ENCODE data around the gene TCP11L2. TPM values are rescaled to one million over a fixed set of nuclear protein-coding genes. Genes with fewer than 3 reads are reported as not detected.

TCP11L2 gene
- total and polyA plus RNA-seq, 2 of the 8 experiments (the other 6 are each of a cell fraction or from before 2014, with no cell fraction given): 2.1 to 7.1 TPM

DNA sequence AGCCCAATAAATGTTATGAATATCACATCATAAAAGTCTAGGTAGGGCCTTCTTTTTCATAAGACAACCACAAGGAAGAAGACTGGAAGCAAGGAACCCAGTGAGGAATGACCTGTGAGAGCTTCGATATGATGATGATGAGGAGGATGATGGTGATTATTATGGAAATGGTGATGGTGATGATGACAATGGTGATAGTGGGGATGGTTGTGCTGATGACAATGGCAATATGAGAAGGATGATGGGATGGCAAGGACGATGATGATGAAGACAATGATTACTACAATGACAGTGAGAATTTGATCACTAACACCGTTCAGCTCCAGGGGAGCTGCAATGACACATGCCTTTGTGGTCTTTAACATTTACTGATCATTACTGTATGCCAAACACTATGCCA is 47.0 kb upstream of the TCP11L2 start:
- H4K20me1 ChIP-seq (replicated peaks in 1 of 2; ENCODE audit: control insufficient read depth in 1 of 2, insufficient read depth in 2 of 2, low read length in 2 of 2): no peaks in the 10 kb centered on the region
- H3K9ac ChIP-seq (replicated peaks in 1 of 4; ENCODE audit: extremely low read depth in 1 of 4, low read depth in 3 of 4, low read length in 3 of 4): no peak overlapping the region
- H3K4me1 ChIP-seq (replicated peaks in 1 of 4; ENCODE audit: control insufficient read depth in 3 of 4, insufficient read depth in 4 of 4, low read length in 3 of 4): peaks cover 0 to 13% (median 6%) of the 10 kb centered on the region in 4 experiments; a peak in 3 of 7 replicates
- no peak overlapping the region for H2BK120ac ChIP-seq (replicated peaks; ENCODE audit: low read depth, low read length)
- H3K4me2 ChIP-seq (ENCODE audit: insufficient read depth in 1 of 2, low read depth in 2 of 2, low read length in 2 of 2): no peak overlapping the region
- no peak overlapping the region for H3K23ac ChIP-seq (ENCODE audit: insufficient read length)
- no peak overlapping the region for H4K8ac ChIP-seq (ENCODE audit: extremely low read depth, insufficient read depth, low read length)
- H3K27me3 ChIP-seq (replicated peaks in 1 of 4; ENCODE audit: control insufficient read depth in 3 of 4, extremely low read depth in 1 of 4, insufficient read depth in 3 of 4, low read length in 3 of 4): no peaks in the 10 kb centered on the region
- no peak overlapping the region for H3K27ac ChIP-seq (ENCODE audit: low read depth, low read length)
- no peak overlapping the region for H2BK5ac ChIP-seq (ENCODE audit: low read depth, low read length)
- no peak overlapping the region for H4K5ac ChIP-seq (ENCODE audit: insufficient read length, low read depth, low read length)
- H3K9me3 ChIP-seq (ENCODE audit: insufficient read depth in 2 of 2, low read depth in 1 of 2, low read length in 1 of 2): no peaks in the 10 kb centered on the region
- no peak overlapping the region for H4K91ac ChIP-seq (replicated peaks; ENCODE audit: insufficient read length, low read length)
- no peak overlapping the region for H2BK12ac ChIP-seq (ENCODE audit: low read depth, low read length)
- no peak overlapping the region for H2BK15ac ChIP-seq (ENCODE audit: low read length)
- H3K23me2 ChIP-seq (ENCODE audit: low read depth, low read length): peaks cover 4% of the 10 kb centered on the region; the same call in 1 of the 2 replicates
- no peak for DNase-seq (ENCODE audit: low read depth in 1 of 2, low spot score in 2 of 2)
- no peaks in the 10 kb centered on the region for H3K36me3 ChIP-seq (ENCODE audit: control insufficient read depth in 2 of 4, insufficient read depth in 4 of 4, low read length in 3 of 4)
- H3K4me3 ChIP-seq (ENCODE audit: extremely low read depth in 1 of 4, insufficient read depth in 2 of 4, low read depth in 3 of 4, low read length in 4 of 4): no peak overlapping the region; a peak in 1 of 8 replicates
- H3K18ac ChIP-seq (ENCODE audit: extremely low read depth, low read length): no peak overlapping the region
- TF ChIP-seq SAP30 (IDR thresholded peaks at IDR 0.05; ENCODE audit: insufficient read depth, insufficient replicate concordance, low read length): no peak
- no peak for TF ChIP-seq BCL11A (IDR thresholded peaks at IDR 0.05; ENCODE audit: low read depth in 2 of 2, low read length in 2 of 2)
- no peak overlapping the region for H3K4ac ChIP-seq (replicated peaks; ENCODE audit: insufficient read length, low read depth, low read length)
- no peak overlapping the region for H2BK20ac ChIP-seq (ENCODE audit: low read length)
- no peak overlapping the region for H2AFZ ChIP-seq (ENCODE audit: low read length)
- POLR2A ChIA-PET (ENCODE audit: partially characterized antibody): no interaction called here
- no peak overlapping the region for H3K14ac ChIP-seq (ENCODE audit: insufficient read length)
- no peak overlapping the region for H2AK5ac ChIP-seq (ENCODE audit: low read depth, low read length)
- H3K56ac ChIP-seq (replicated peaks; ENCODE audit: insufficient read length, low read depth, low read length): no peak overlapping the region
- FAIRE-seq: no peak
- CTCF ChIA-PET (ENCODE audit: partially characterized antibody): interaction anchor here (0.8 to 2.7 kb wide), 5 partner anchors 17 to 32 kb away, joined by 3 to 10 read pairs (median 4); no protein-coding TSS in a partner anchor
- H3K79me2 ChIP-seq (ENCODE audit: control insufficient read depth in 1 of 2, insufficient read depth in 2 of 2, low read length in 2 of 2): no peaks in the 10 kb centered on the region
- WGBS, 2 experiments (ENCODE audit: extremely low coverage in 1 of 2, insufficient coverage in 1 of 2, insufficient read length in 1 of 2, insufficient replicate concordance in 2 of 2, low coverage in 1 of 2, low lambda C conversion rate in 2 of 2, missing lambda C conversion rate in 1 of 2): 82% methylated on average over 3 of the region's 3 CpGs; no CpG with 5 or more reads in 1 of the 2 experiments
- no peaks in the 10 kb centered on the region for H3K79me1 ChIP-seq (ENCODE audit: low read depth, low read length)
